Ramos (cell line): Measurements from ENCODE around the gene SLC22A7.
"Not testable (repeated sequence)": the region's sequence is repeated elsewhere in the genome, so short reads cannot be mapped to it uniquely, and the experiment has no call there.

Source experiments
- in situ Hi-C: fragments of 300-500 bp; cut with MboI; formaldehyde crosslinking; loops from one replicate; pipeline ENCODE4 v1.14.3; 2022; ENCODE audit warnings: low sequenced_read_pairs; ENCODE audit not compliant: unreplicated experiment

The SLC22A7 gene

GRCh38 chr6:43298565-43299337 lies 691 bp downstream of the SLC22A7 start:
- in situ Hi-C loops = no loop called here

GRCh38 chr6:43299338-43300293 lies 1.6 kb downstream of the SLC22A7 start:
- in situ Hi-C loops = no loop called here

DNA sequence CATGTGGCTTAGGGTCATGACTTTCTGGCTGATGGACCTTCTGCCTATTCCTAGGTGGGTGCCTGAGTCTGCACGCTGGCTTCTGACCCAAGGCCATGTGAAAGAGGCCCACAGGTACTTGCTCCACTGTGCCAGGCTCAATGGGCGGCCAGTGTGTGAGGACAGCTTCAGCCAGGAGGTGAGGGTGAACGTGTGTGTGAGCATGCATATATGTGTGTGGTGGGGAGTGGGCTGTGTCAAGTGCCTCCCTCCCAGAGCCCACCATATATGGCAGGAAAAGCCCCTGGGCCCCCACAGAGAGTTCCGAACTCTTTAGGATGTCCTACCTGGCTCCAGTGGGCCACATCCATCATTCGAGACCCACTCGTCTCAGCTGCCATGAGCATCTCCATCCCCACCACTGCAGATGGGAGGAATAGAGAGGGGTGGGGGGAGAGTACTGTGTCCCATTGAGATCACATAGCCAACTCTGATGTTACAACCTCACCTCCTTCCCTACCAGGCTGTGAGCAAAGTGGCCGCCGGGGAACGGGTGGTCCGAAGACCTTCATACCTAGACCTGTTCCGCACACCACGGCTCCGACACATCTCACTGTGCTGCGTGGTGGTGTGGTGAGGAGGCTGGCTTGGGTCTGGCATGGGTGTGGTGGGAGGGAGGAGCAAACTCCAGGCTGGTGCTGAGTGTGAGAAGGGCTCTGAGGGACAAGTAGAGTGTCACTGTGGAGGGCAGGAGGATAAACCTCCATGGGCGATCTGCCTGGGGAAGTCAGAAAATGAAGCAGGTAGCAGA lies 3.2 kb downstream of the SLC22A7 start:
- in situ Hi-C loops = no loop called here

- in situ Hi-C loops = no loop called here
Measured at GRCh38 chr6:43302126-43302525, 4.1 kb downstream of the SLC22A7 start.

DNA sequence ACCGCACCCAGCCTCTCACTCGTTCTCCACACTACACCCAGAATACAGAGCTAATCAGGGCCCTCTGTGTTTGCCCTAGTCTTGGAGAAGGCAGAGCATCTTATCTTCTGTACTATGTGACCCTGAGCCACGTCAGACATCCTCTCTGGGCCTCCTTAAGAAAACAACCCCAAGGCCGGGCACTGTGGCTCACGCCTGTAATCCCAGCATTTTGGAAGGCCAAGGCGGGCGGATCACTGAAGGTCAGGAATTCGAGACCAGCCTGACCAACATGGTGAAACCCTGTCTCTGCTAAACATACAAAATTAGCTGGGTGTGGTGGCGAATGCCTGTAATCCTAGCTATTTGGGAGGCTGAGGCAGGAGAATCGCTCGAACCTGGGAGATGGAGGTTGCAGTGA lies 4.9 kb downstream of the SLC22A7 start:
- in situ Hi-C loops = not testable (repeated sequence)

GRCh38 chr6:43303751-43304331 lies 5.8 kb downstream of the SLC22A7 start:
- in situ Hi-C loops = no loop called here

DNA sequence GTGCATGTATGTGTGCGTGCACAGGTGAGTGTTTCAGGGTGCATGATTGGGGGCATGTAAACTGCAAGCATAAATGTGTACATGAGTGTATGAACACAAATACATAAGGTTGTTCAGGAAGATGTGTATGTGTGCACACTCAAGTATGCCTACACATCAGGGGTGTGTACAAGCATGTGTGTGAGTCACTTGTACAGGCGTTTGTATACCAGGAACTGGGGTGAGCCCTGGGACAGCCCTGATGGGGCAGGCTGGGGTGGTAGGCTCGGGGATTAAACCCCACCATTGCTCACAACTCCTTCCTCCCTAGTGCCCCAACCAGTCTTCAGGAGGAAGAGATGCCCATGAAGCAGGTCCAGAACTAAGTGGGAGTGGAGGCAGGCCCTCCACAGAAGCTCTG lies 6.3 kb downstream of the SLC22A7 start:
- in situ Hi-C loops = no loop called here

GRCh38 chr6:43304882-43305281 lies 6.8 kb downstream of the SLC22A7 start:
- in situ Hi-C loops = no loop called here

DNA sequence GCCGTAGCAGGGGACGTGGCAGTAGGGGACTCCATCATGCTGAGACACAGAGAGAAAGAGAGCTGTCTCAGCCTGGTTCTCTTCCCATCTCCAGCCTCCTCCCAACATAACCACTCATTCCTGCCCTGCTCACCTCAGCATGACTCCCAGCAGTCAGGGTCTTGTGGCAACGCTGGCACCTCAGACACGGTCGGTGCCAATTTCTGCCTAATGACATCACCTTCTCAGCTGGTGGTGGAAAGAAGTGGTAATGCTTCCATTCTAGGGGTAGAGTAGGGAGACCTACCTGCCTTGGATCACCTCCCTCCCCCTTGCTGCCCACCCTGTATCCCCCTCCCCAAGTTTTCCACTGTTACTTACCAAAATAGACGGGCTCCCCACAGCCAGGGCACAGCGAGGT lies 8.0 kb downstream of the SLC22A7 start:
- in situ Hi-C loops = no loop called here

DNA sequence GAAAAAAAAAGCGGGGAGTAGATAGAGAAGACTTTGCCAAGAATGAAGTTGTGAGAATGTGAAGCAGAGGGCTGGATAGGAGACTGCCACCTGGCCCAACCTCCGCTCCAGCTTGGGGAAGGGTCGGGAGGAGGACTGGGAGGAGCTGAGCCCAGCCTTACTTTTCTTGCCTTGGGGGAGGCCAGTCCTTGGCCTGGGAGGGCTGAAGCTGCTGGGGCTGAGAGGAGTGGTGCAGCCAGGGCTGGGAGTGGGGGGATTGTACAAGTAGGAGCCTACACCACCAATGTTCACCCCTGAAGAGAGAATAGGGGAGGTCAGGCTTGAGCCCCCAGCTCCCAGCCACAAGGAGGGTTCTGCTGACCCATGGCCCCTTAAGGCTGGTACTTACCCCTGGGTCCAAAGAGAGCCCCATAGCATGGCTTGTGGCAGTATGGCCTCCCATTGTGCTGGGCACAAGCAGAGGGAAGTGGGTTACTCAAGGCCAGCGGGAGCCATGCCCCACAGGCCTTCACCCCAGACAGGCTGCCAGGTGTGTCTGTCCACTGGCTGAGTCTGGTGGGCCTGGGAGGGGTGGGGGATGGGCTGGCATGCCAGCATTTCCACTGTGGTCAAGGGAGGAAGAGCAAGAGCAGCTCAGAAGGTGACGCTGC lies 9.5 kb downstream of the SLC22A7 start:
- in situ Hi-C loops = no loop called here

GRCh38 chr6:43308101-43308989 lies 10.3 kb downstream of the SLC22A7 start, which contains the start of gene CRIP3:
CRIP3 (minus strand) TSS chr6:43308826; CDS start chr6:43308792, 34 bp downstream.
- in situ Hi-C loops = no loop called here

GRCh38 chr6:43308990-43309477 lies 11.0 kb downstream of the SLC22A7 start:
- in situ Hi-C loops = no loop called here

DNA sequence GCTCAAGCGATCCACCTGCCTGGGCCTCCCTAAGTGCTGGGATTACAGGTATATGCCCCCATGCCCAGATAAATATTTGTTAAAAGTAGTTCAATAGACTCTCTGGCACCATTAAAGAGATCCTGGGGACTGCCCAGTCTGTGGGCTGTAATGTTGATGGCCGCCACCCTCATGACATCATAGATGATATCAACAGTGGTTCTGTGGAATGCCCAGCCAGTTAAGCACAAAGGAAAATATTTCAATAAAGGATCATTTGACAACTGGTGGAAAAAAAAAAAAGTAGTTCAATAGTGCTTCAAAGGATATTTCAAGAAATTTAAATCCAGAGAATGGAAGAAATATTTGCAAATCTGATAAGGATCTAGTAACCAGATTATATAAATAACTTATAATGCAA lies 12.1 kb downstream of the SLC22A7 start:
- in situ Hi-C loops = no loop called here

DNA sequence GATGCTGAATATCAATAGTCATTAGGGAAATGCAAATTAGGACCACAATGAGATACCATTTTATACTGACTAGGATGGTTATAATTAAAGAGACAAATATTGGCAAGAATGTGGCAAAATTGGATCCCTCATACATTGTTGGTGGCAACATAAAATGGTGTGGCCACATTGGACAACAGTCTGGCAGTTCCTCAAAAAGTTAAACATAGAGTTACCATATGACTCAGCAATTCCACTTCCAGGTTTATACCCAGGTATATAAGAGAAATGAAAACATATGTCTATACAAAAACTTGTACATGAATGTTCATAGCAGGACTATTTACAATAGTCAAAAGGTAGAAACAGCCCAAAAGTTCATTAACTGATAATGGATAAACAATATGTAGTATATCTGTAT lies 12.6 kb downstream of the SLC22A7 start:
- in situ Hi-C loops = no loop called here

DNA sequence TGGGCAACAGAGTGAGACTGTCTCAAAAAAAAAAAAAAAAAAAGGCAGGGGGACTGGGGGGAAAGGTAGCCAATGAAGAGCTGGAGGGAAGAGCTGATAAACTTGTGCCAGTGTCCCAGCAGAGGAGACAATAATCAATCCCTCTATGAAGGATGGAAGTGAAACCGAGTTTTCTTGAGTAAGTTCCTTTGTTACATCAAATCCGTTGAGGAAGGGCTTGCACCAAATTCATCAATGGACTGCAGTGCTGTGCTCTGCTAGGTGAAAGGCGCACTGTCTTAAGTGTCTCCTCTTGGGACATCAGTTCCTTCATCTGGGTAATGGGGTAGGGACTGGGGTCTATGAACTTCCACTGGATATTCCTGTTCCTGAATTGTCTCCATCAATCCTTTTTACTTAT lies 13.6 kb downstream of the SLC22A7 start:
- in situ Hi-C loops = no loop called here

- in situ Hi-C loops = no loop called here
Measured at GRCh38 chr6:43313813-43314212, 15.8 kb downstream of the SLC22A7 start.

DNA sequence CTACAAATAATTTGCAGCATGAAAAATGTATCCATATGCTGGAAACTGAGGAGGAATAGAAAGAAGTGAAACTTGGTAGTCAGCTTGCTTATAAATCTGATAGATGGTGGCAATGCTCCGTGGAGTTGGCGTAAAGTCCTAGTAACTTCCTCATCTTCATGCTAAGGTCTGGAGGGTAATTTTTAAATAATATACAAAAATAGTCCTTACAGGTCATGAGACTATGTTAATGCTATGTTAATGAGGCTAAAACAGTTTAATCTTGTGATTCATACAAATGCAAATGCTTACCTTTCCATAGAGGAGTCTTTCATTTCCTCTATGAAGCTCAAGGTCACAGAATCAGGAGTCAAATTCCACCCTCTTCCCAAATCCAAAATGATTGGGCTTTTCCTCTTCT lies 20.0 kb downstream of the SLC22A7 start:
- in situ Hi-C loops = no loop called here

DNA sequence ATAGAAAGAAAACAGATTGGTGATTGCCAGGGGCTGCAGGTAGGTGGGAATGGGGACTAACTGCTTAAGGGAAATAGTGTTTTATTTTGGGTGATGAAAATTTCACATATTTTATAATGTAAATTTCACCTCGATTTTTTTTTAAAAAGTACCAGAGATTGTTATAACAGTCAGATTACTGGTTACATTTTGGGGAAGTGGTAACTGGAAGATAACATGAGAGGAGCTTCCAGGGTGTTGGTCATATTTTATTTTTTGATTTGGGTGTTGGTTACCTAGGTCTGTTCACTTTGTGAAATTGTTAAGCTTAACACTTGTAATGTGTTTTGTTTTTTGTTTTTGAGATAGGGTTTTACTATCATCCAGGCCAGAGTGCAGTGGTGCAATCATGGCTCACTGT lies 27.8 kb downstream of the SLC22A7 start:
- in situ Hi-C loops = no loop called here
